Measurements from ENCODE around the gene C22orf15.

GRCh38 chr22:23752090-23752691 is 10.6 kb upstream of the C22orf15 start:
- TF ChIP-seq CTCF (IDR thresholded peaks at IDR 0.05), result no peak
- TF ChIP-seq POLR2A (IDR thresholded peaks at IDR 0.05), result no peak
